CD4-positive, alpha-beta T cell (primary cell): ENCODE data around the gene ENOX2. TPM values are rescaled to one million over a fixed set of nuclear protein-coding genes. Genes with fewer than 3 reads are reported as not detected.

ENCODE experiments used
- ATAC-seq: fragments of 200-7000 bp; cut with Tn5 transposase; one replicate; pipeline ENCODE4 v1.10.0; 2022; ENCODE audit warnings: mild to moderate bottlenecking; ENCODE audit not compliant: poor library complexity
- CTCF ChIA-PET: fragments of 350-600 bp; sonication (Branson Sonifier 250); formaldehyde crosslinking; loops from one replicate; lab custom pipeline; 2021; ENCODE audit warnings: antibody characterized with exemption, inconsistent platforms; lab: Charles Lee
- POLR2A ChIA-PET: fragments of 350-600 bp; sonication (Branson Sonifier 250); formaldehyde crosslinking; loops from one replicate; lab custom pipeline; 2021; ENCODE audit warnings: antibody characterized with exemption, inconsistent platforms; lab: Charles Lee
- DNase-seq, 14 experiments: peaks; one replicate each; pipeline ENCODE4 v3.0.0-alpha.2; 2013 to 2020; ENCODE audit warnings: mixed read lengths in 2 of 14
- H3K27ac ChIP-seq, 2 donors: one replicate each; pipeline versions ENCODE4 v1.5.1 to v1.7.0; 2013; ENCODE audit warnings: low read length in 2 of 2, low read depth in 1 of 2, mild to moderate bottlenecking in 1 of 2
- H3K27me3 ChIP-seq, 2 experiments: 1 replicate in 1 of 2; 2 replicates in 1 of 2; pipeline versions ENCODE4 v1.6.1 to v1.7.0; 2013; ENCODE audit warnings: low read length in 2 of 2, control low read depth in 1 of 2, mild to moderate bottlenecking in 1 of 2, moderate library complexity in 1 of 2; ENCODE audit not compliant: insufficient read depth in 2 of 2, control insufficient read depth in 1 of 2
- H3K36me3 ChIP-seq: one replicate; pipeline ENCODE4 v1.6.1; 2013; ENCODE audit warnings: low read length, control low read depth; ENCODE audit not compliant: insufficient read depth
- H3K4me1 ChIP-seq: one replicate; pipeline ENCODE4 v1.6.1; 2013; ENCODE audit warnings: low read length, control low read depth; ENCODE audit not compliant: insufficient read depth
- H3K4me3 ChIP-seq: one replicate; pipeline ENCODE4 v1.5.1; 2013; ENCODE audit warnings: mild to moderate bottlenecking, low read length, moderate library complexity
- H3K9me3 ChIP-seq, 2 experiments: 1 replicate in 1 of 2; 2 replicates in 1 of 2; pipeline versions ENCODE4 v1.6.1 to v1.7.0; 2013; ENCODE audit warnings: low read length in 2 of 2, mild to moderate bottlenecking in 2 of 2, control low read depth in 1 of 2, moderate library complexity in 1 of 2; ENCODE audit not compliant: control insufficient read depth in 1 of 2, insufficient read depth in 1 of 2
- H3K27ac Mint-ChIP-seq: one replicate; pipeline ENCODE4 v1.8.0; 2020; ENCODE audit warnings: mixed read lengths
- H3K27me3 Mint-ChIP-seq: one replicate; pipeline ENCODE4 v1.8.0; 2021; ENCODE audit warnings: mixed read lengths
- H3K36me3 Mint-ChIP-seq: one replicate; pipeline ENCODE4 v1.8.0; 2021; ENCODE audit warnings: low read depth, mixed read lengths
- H3K4me1 Mint-ChIP-seq: one replicate; pipeline ENCODE4 v1.8.0; 2021; ENCODE audit warnings: low read depth, mixed read lengths
- H3K4me3 Mint-ChIP-seq: one replicate; pipeline ENCODE4 v1.8.0; 2020; ENCODE audit warnings: mild to moderate bottlenecking, mixed read lengths
- H3K9me3 Mint-ChIP-seq: one replicate; pipeline ENCODE4 v1.8.0; 2020; ENCODE audit warnings: mixed read lengths
- intact Hi-C, 2 experiments: fragments of 100-400 bp; cut with DNase I in 1 of 2; cut with micrococcal nuclease in 1 of 2; formaldehyde crosslinking; loops; one replicate each; pipeline versions ENCODE4 v1.15.1 to v1.9.0; 2023 to 2025; cut with DNase I, micrococcal nuclease
- total RNA-seq, 174 experiments: library from RNA in 2 of 174; stranded (reverse) in 2 of 174; gene quantifications; one replicate each; pipeline ENCODE4 v1.2.3 and lab custom pipeline; 2021 to 2026
- TF ChIP-seq, protein P1 (sequence below): fragments of 200-600 bp; IDR thresholded peaks from one replicate; pipeline ENCODE4 v1.8.0; 2022; ENCODE audit warnings: antibody characterized with exemption, mild to moderate bottlenecking

The ENOX2 gene
- total RNA-seq, 2 experiments from 2014 or later = 4.0 to 6.5 TPM

DNA sequence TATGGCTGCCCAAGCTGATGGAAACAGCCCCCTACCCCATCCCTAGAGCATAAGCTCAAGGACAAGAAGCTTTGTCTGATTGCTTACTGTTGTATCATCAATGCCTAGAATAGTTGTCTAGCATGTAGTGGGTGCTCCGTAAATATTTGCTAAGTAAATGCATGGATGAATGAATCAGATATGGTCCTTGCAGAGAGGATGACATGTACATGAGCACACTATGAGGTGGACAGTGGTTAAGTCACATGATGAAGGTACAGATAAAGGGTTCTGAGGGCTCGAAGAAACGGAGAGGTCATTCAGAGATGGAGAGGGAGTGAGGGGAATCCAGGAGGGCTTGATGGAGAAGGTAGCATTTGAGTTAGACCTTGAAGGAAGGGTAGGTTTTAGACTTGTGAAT lies 287.1 kb downstream of the ENOX2 start:
- intact Hi-C loops = no loop called here

DNA sequence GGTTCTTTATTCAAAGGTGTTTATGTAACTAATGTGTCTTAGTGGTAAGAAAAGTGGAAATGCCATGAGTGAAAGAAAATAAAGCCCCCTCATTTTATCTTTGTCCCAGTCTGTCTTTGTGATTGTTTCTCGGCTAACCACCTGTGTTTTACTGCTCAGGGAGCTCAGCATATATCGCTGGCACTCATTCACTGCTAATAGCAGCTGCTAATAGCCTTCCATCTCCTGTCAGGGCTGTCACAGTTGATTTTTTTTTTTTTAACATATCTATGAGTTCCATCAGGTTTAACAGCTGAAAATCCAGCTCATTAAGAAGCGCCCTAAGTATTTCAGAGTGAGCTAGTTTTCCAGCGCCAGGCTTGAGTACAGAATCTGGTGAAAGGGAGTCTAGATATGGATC lies 295.6 kb downstream of the ENOX2 start:
- no peaks in the 10 kb centered on the region for H3K36me3 Mint-ChIP-seq
- DNase-seq = no peak
- H3K4me1 Mint-ChIP-seq = no peaks in the 10 kb centered on the region
- H3K27me3 Mint-ChIP-seq = no peaks in the 10 kb centered on the region
- Histone ChIP-seq H3K9me3 (no peaks in the 10 kb centered on the region), H3K27me3 (no peaks in the 10 kb centered on the region), H3K27ac (no peak overlapping the region), H3K4me1 (no peaks in the 10 kb centered on the region), H3K4me3 (no peak overlapping the region), H3K36me3 (no peaks in the 10 kb centered on the region)
- ATAC-seq = no peak
- intact Hi-C loops = no loop called here
- no peaks in the 10 kb centered on the region for H3K9me3 Mint-ChIP-seq
- CTCF ChIA-PET = no interaction called here
- no peak overlapping the region for H3K27ac Mint-ChIP-seq
- H3K4me3 Mint-ChIP-seq = no peak overlapping the region
- TF ChIP-seq, protein P1, sequence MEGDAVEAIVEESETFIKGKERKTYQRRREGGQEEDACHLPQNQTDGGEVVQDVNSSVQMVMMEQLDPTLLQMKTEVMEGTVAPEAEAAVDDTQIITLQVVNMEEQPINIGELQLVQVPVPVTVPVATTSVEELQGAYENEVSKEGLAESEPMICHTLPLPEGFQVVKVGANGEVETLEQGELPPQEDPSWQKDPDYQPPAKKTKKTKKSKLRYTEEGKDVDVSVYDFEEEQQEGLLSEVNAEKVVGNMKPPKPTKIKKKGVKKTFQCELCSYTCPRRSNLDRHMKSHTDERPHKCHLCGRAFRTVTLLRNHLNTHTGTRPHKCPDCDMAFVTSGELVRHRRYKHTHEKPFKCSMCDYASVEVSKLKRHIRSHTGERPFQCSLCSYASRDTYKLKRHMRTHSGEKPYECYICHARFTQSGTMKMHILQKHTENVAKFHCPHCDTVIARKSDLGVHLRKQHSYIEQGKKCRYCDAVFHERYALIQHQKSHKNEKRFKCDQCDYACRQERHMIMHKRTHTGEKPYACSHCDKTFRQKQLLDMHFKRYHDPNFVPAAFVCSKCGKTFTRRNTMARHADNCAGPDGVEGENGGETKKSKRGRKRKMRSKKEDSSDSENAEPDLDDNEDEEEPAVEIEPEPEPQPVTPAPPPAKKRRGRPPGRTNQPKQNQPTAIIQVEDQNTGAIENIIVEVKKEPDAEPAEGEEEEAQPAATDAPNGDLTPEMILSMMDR = no peak
- POLR2A ChIA-PET = no interaction called here

More for the DNA sequence above, 287.1 kb downstream of the ENOX2 start:
- Mint-ChIP-seq H3K4me1 (no peaks in the 10 kb centered on the region), H3K27ac (no peak overlapping the region), H3K4me3 (no peak overlapping the region), H3K27me3 (no peaks in the 10 kb centered on the region), H3K36me3 (no peaks in the 10 kb centered on the region), H3K9me3 (no peaks in the 10 kb centered on the region)
- H3K9me3 ChIP-seq = no peaks in the 10 kb centered on the region
- no peaks in the 10 kb centered on the region for H3K4me1 ChIP-seq
- no peaks in the 10 kb centered on the region for H3K36me3 ChIP-seq
- TF ChIP-seq, protein P1 = no peak
- H3K27me3 ChIP-seq = no peaks in the 10 kb centered on the region
- ATAC-seq (no peak), DNase-seq (no peak)
- H3K4me3 ChIP-seq = no peak overlapping the region
- H3K27ac ChIP-seq = no peak overlapping the region
- POLR2A ChIA-PET = no interaction called here
- CTCF ChIA-PET = no interaction called here

DNA sequence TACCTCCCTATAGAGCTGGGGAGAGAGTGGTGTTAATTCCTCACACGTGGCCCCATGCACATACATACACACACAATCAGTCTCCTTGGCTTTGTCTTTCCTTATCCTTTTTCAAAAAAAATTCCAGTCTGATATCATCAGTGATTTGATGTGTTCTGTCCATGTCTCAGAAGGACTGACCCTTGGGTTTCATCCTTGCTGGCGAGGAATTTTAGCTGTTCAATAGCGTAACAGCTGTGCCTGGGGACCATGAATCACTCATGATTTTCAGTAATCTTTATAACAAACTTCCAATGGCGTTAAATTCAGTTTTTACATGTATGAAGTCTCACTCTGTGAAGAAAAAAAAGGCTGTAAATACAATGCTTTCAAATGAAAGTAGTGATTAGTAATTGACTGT lies 296.6 kb downstream of the ENOX2 start:
- Mint-ChIP-seq H3K27me3 (no peaks in the 10 kb centered on the region), H3K27ac (no peak overlapping the region), H3K4me3 (no peak overlapping the region), H3K4me1 (no peaks in the 10 kb centered on the region), H3K9me3 (no peaks in the 10 kb centered on the region), H3K36me3 (no peaks in the 10 kb centered on the region)
- no peak overlapping the region for H3K27ac ChIP-seq
- DNase-seq (no peak), ATAC-seq (no peak)
- no peak overlapping the region for H3K4me3 ChIP-seq
- intact Hi-C loops = no loop called here
- no peaks in the 10 kb centered on the region for H3K36me3 ChIP-seq
- TF ChIP-seq, protein P1 = no peak
- H3K27me3 ChIP-seq = no peaks in the 10 kb centered on the region
- no peaks in the 10 kb centered on the region for H3K9me3 ChIP-seq
- ChIA-PET POLR2A (no interaction called here), CTCF (no interaction called here)
- no peaks in the 10 kb centered on the region for H3K4me1 ChIP-seq
